DMS53 treated with DMSO at 0.1 percent for 48 hours (cell line): ENCODE results near the gene CTNNA3.
A peak's percentile ranks its signal among the peaks of the same experiment; 100 is the strongest.
"Not testable (repeated sequence)": the region's sequence is repeated elsewhere in the genome, so short reads cannot be mapped to it uniquely, and the experiment has no call there.

ENCODE experiments used
- DNase-seq: peaks from one replicate; lab custom pipeline; 2025; ENCODE audit not compliant: unreplicated experiment; lab: John Stamatoyannopoulos, UW

CTNNA3 gene

DNA sequence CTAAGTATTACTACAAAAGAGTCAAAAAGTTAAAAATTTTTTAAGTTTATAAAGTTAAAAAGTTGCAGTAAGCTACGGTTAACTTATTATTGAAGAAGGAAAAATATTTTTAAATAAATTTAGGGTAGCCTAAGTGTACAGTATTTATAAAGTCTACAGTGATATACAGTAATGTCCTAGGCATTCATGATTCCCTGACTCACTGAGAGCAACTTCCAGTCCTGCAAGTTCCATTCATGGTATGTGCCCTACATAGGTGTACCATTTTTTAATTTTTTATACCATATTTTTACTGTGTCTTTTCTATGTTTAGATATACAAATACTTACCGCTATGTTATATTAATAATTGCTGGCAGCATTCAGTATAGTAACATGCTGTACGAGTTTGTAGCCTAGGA is 92.3 kb downstream of the CTNNA3 start:
- DNase-seq, result no peak

DNA sequence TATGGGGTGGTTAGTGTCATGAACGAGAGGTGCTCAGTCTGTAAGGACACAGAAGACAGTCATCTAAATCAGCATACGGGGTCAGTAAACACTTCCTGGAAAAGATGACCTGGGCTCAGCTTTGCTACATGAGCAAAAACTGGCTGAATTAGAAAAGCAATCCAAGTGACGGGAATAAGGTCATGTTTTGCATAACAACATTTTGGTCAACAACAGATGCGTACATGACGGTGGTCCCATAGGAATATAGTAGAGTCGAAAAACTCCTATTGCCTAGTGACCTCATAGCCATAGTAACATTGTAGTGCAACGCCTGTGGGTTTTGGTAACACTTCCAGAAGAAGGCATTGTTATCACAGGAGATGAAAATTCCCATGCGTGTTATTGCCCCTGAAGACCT is 92.9 kb downstream of the CTNNA3 start:
- DNase-seq, result no peak

DNA sequence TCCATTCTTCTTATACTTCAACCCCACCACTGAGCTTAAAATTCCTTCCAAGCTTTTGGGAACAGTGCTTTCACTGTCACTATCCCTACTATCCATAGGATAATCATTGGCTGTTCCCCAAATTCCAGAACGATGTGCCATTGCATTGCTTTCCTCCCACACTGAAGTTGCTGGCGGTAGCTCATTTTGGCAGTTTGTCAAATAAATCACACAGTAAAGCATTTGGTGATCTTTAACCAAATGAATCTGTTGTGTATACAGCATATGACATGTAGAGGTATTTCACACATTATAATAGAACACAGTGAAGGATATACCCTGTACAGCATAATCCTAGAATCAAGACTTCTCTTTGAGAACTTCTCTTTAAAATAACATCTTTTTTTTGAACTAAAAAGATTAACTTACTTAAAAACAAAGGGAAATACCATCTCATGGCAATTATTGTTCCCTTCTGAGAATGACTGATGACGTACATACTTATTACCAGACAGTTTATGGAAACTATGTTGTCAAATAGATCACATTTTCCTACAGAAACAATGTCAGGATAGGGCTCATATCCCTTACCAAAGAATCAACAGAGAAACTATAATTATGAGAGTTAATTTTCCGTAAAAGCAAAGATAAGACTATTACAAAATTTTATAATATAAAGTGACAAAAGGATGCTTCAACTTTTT is 93.6 kb downstream of the CTNNA3 start:
- no peak for DNase-seq

DNA sequence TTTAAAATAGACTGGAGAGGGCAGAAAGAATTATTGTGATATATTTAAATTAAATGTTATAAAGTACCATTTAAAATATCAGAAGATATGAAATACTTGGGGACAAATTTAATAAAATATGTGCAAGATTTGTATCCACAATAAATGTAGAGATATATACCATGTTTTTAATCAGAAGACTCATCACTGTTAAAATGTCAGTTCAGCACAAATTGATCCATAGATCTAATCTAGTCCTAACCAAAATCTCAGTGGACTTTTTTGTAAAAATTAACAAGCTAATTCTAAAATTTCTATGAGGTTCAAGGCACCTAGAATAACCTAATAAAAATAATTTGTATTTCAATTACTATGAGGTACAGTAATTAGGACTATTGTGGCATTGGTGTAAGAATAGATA is 96.4 kb downstream of the CTNNA3 start:
- no peak for DNase-seq

GRCh38 chr10:67596641-67597040 is 99.4 kb downstream of the CTNNA3 start:
- DNase-seq, result no peak

- DNase-seq, result no peak
These were observed 108.2 kb downstream of the CTNNA3 start for GRCh38 chr10:67587771-67588170.

DNA sequence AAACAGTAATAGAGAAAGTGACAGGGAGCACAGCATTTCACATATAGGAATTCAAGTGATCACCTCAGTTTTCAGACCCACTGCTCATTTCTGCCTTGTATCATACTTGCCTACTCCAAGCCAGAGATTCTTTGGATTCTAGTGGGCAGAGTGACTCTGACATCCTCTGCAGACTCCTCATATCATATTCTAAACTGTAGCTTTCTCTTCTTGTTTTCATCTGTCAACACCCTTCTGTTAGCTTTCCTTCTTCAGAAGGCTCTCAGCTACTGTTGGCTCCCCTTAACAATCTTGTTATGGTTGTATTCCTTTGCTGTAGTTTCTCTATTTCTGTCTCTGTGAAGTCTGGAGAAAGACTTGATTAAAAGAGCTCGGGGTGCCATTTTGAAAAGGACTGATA is 120.5 kb downstream of the CTNNA3 start:
- no peak for DNase-seq

DNA sequence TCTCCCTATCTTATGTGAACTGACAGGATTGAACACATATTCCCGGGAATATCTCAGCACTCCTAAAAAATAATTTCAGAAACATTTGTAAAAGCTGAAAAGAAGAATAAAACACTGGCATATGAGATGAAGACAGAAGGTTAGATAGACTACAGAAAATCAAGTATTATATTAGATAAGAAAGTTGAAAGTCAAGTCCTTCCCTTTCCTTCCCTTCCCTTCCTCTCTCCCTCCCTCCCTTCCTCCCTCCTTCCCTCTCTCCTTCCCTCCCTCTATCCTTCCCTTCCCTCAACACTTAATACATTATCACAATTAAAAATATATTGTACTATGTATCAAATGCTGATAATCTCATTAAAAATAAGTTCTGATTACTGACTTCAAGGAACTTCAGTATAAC is 122.5 kb downstream of the CTNNA3 start:
- DNase-seq, result no peak

DNA sequence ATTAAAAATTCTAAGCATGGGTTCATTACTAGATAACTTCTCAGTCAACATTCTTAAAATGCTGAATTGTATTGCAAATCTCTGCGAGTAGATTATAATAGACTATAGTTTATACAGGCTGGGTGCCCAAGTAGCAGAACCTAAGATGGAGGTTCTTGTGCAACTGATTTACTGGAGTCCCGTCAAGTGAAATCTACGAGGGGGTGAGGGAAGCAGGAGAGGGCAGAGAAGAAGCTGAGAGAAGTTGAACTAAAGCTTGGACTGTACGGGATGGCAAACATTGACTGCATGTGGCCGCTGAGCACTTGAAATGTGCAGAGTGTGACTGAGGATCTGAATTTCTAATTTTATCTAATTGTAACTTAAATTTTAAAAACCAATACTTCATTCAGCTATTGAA is 124.5 kb downstream of the CTNNA3 start:
- no peak for DNase-seq

GRCh38 chr10:67558311-67558710 is 137.7 kb downstream of the CTNNA3 start:
- DNase-seq, result not testable (repeated sequence)

GRCh38 chr10:67553254-67553653 is 142.7 kb downstream of the CTNNA3 start:
- no peak for DNase-seq

- DNase-seq, result no peak
These were observed 145.1 kb downstream of the CTNNA3 start for GRCh38 chr10:67550838-67551402.

DNA sequence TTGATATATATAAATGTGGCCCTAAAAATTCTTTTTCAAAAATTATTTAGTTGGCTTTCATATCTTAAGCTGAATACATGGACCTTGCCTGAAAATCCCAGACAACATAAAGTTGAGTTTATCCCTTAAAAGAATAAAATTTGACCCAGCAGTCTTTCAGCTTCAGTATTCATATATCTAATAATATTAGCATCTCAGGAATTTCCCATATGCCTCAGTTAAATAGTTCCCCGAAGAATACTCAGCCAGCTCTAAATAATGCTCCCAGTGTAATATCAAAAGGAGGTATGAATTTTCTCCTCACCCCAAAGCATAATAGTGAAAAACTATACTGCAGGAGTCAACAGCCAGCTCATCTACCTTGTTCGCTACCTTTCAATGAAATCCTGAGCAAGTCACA is 145.9 kb downstream of the CTNNA3 start:
- no peak for DNase-seq

- DNase-seq, result no peak
These were observed 146.6 kb downstream of the CTNNA3 start for GRCh38 chr10:67549390-67549789.

DNA sequence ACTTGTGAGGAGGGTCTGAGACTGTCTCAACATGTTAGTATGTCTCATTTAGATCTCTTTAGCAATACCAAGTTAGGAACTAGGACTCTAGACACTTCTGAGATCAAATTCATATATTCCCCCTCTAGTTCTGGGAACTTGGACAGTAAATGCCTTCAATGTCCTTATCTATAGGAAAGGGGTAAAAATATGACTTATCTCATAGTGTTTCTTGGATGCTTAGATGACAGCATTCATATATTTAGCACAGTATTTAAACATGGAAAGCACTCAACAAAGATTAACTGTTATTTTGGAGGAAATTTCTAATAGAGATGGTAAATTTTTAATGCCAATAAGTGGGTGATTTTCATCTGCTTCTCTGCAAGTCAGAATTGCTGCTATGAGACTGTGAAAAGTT is 154.6 kb downstream of the CTNNA3 start:
- no peak for DNase-seq

DNA sequence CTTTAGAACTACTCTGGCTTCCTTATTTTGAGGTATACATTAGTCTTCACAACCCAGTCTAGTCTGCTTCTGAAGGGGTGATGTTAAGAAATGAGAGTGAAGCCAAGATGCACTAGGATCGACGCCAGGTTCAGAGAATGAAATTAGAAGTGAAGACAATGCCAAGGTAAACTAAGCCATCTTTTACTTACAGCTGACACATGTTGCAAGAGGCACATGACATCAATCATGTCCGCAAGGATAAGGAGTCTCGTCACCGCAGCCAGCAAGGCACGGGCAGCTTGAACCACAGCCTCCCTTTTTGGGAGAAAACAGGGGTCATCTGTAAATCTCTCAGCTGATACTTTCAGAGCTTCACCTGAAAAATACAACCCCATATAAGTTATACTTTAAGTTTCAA is 156.7 kb downstream of the CTNNA3 start:
- no peak for DNase-seq

DNA sequence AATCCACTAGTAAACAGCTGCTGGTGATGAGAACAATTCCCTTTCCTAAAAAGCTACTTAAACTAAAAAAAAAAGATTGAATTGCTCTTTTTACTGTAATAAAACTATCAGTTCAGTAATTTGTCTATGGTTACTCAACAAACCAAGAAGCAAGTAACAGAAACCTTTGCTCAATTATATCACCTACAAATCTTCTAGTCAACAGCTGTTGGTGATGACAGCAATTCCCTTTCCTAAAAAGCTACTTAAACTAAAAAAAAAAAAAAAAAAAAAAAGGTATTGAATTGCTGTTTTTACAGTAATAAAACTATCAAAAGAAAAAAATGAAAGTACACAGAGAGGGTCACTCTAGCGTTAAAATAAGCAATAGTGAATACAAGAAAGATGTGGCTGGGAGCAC is 158.1 kb downstream of the CTNNA3 start:
- no peak for DNase-seq

GRCh38 chr10:67533376-67533775 is 162.6 kb downstream of the CTNNA3 start:
- DNase-seq, result no peak

DNA sequence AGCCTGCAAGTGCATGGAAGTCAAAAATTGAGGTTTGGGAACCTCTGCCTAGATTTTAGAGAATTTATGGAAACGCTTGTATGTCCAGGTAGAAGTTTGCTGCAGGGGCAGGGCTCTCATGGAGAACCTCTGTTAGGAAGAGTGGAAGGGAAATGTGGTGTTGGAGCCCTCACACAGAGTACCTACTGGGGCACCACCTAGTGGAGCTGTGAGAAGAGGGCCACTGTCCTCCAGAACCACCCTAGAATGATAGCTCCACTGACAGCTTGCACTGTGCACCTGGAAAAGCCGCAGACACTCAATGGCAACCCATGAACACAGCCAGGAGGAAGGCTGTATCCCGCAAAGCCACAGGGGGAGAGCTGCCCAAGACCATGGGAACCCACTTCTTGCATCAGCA is 165.0 kb downstream of the CTNNA3 start:
- DNase-seq, result not testable (repeated sequence)

DNA sequence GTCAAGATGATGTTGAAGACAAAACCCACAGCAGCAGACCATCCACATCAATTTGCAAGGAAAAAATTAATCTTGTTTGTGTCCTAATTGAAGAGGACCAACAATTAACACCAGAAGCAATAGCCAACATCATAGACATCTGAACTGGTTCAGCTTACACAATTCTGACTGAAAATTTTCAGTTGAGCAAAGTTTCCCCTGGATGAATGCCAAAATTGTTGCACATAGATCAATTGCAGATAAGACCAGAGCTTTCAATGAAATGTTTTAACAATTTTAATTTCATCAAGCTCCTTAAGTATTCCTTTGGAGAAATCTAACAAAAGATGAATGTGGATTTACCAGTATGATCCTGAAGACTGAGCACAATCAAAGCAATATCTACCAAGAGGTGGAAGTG is 168.6 kb downstream of the CTNNA3 start:
- no peak for DNase-seq

DNA sequence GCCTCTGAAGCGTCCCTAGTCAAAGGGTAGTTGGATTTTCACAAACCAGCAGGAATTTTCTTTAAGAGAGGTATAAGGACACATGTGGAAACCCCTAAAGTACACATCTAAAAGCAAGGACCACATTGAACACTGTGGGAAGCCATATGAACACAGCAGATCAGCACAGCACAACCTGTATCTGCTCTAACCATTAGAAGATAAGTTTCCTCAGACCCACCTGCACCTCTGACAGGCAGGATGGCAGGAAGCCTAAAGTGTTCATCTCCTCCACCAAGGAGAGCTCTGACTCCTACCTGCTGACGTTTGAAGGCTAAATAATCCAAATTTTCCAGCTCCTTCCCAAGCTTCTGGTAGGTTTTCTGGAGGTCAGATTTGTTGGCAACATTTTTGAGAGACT is 174.4 kb downstream of the CTNNA3 start:
- no peak for DNase-seq

DNA sequence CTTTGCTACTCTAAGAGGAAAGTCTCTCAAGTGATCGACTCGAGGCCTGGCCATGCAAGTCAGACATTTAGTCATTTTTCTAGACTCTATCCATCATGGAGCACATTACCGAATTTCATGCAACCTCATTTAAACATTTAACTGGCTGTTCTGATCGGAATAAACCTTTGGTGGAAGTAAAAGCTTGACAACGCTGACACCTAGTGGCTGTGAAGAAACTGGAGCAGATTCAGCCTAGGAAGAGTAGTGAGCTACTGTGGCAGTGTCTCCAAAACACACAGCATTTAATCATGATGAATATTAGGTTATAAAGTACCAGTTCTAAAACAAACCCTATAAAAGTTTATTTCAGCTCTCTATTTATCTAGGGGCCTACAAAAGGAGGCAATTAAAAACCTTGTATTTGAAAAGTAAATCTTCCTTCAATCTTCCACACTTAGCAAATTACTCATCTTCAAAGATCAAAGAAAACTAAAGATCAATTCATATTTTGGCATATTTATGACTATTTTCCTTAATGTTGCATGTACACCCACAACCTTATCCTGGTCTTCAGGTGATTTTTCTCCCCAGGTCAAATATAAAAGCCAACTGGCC is 175.0 kb downstream of the CTNNA3 start:
- DNase-seq, result peak; percentile 50

DNA sequence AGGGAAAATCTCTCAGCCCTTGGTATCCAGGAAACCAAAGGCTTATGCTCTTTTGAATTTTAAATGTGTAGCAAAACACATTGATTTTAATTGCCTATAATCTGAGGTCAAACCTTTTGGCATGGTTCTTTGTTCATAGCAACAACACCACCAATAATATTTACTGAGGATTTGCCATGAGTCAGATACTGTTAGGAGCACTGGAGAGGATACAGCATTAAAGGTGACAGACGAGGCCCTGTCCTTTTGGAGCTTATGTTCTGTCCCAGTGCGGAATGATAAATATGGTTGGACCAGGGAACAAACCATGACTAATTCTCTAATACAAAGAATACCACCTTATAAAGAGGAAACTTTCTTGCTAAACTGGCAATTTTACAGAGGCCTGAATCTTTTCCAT is 176.6 kb downstream of the CTNNA3 start:
- peak; percentile 6 for DNase-seq
